ENCODE results near the gene ANKDD1A.

GRCh38 chr15:64948916-64949315 is 37.2 kb downstream of the ANKDD1A start:
- TF ChIP-seq POLR2A (IDR thresholded peaks at IDR 0.05; ENCODE audit: low read length) (no peak), GATA1 (IDR thresholded peaks at IDR 0.05; ENCODE audit: low read depth, low read length) (no peak)
